HCT116 (cell line): ENCODE results near the gene RFX3. TPM values are rescaled to one million over a fixed set of nuclear protein-coding genes. Genes with fewer than 3 reads are reported as not detected.

Experiments used
- ATAC-seq: fragments of 200-7000 bp; cut with Tn5 transposase; 2 replicates; pipeline ENCODE4 v1.9.1; 2020; ENCODE audit warnings: mild to moderate bottlenecking, moderate library complexity
- BruUV-seq: library from RNA; stranded (reverse); fragments of 400-500 nt; replicated peaks from 2 replicates; lab custom pipeline; 2021; lab: Mats Ljungman, UMichigan
- CTCF ChIA-PET: fragments of 300-600 bp; sonication (Branson Sonifier 250); formaldehyde crosslinking; loops from one replicate; lab custom pipeline; 2021; ENCODE audit warnings: antibody characterized with exemption; lab: Charles Lee
- POLR2A ChIA-PET: fragments of 300-600, 350-600 bp; sonication (Branson Sonifier 250); formaldehyde crosslinking; loops from one replicate; lab custom pipeline; 2021; ENCODE audit warnings: antibody characterized with exemption; lab: Charles Lee
- RAD21 ChIA-PET, 2 experiments: fragments of 300-600 bp; sonication (Branson Sonifier 250); formaldehyde crosslinking; loops; one replicate each; lab custom pipeline; 2023; ENCODE audit warnings: low total read pairs in 2 of 2; ENCODE audit not compliant: uncharacterized antibody in 2 of 2, unreplicated experiment in 2 of 2, low non-redundant PET in 1 of 2; lab: Charles Lee
- DNase-seq: peaks from one replicate; pipeline ENCODE4 v3.0.0-alpha.2; 2010; ENCODE audit warnings: low read depth, low spot score
- H2AFZ ChIP-seq: fragments of 200-600 bp; shearing (Covaris generic), sonication (generic); 2 replicates; pipeline ENCODE4 v1.6.1; 2017; ENCODE audit warnings: low read depth, mixed run types, mixed read lengths, antibody characterized with exemption, low read length; ENCODE audit not compliant: poor library complexity, severe bottlenecking
- H3K27ac ChIP-seq: 2 replicates; pipeline ENCODE4 v1.5.1; 2012; ENCODE audit warnings: low read depth, low read length
- H3K27me3 ChIP-seq: fragments of 200-600 bp; sonication (generic); 2 replicates; pipeline ENCODE4 v1.6.1; 2016; ENCODE audit warnings: mixed run types, low read length, mixed read lengths; ENCODE audit not compliant: insufficient read depth
- H3K36me3 ChIP-seq, 2 experiments: fragments of 200-500 bp in 1 of 2; fragments of 200-600 bp in 1 of 2; sonication (Bioruptor generic) in 1 of 2; sonication (generic) in 1 of 2; 2 replicates each; pipeline versions ENCODE4 v1.5.1 to v1.6.1; 2014 to 2016; ENCODE audit warnings: low read length in 2 of 2, inconsistent platforms in 1 of 2, mixed read lengths in 1 of 2, mixed run types in 1 of 2; ENCODE audit not compliant: insufficient read depth in 2 of 2, control insufficient read depth in 1 of 2
- H3K4me1 ChIP-seq, 2 experiments: fragments of 200-600 bp in 1 of 2; sonication (generic) in 1 of 2; 2 replicates each; pipeline versions ENCODE4 v1.5.1 to v1.6.1; 2012 to 2017; ENCODE audit warnings: low read length in 2 of 2, inconsistent platforms in 1 of 2, mild to moderate bottlenecking in 1 of 2, mixed read lengths in 1 of 2, mixed run types in 1 of 2, moderate library complexity in 1 of 2; ENCODE audit not compliant: insufficient read depth in 2 of 2, control insufficient read depth in 1 of 2
- H3K4me2 ChIP-seq: fragments of 200-600 bp; sonication (generic); 2 replicates; pipeline ENCODE4 v1.6.1; 2017; ENCODE audit warnings: mixed run types, low read length, mixed read lengths
- H3K4me3 ChIP-seq, 2 experiments: fragments of 200-600 bp in 1 of 2; sonication (generic) in 1 of 2; replicated peaks in 1 of 2; 2 replicates each; pipeline ENCODE4 v1.5.1; 2011 to 2016; ENCODE audit warnings: low read length in 2 of 2, control low read depth in 1 of 2, low read depth in 1 of 2, mild to moderate bottlenecking in 1 of 2, mixed read lengths in 1 of 2, mixed run types in 1 of 2
- H3K79me2 ChIP-seq: fragments of 200-600 bp; sonication (generic); 2 replicates; pipeline ENCODE4 v1.6.1; 2017; ENCODE audit warnings: mild to moderate bottlenecking, mixed run types, low read length, moderate library complexity, mixed read lengths; ENCODE audit not compliant: insufficient read depth
- H3K9ac ChIP-seq: fragments of 200-600 bp; sonication (generic); 2 replicates; pipeline ENCODE4 v1.6.1; 2016; ENCODE audit warnings: low read length, mixed read lengths
- H3K9me2 ChIP-seq: fragments of 200-600 bp; sonication (generic), shearing (Covaris generic); 2 replicates; pipeline ENCODE4 v1.6.1; 2017; ENCODE audit warnings: mixed run types, mild to moderate bottlenecking, moderate library complexity; ENCODE audit not compliant: insufficient read depth
- H3K9me3 ChIP-seq, 2 experiments: fragments of 200-500 bp in 1 of 2; fragments of 200-600 bp in 1 of 2; sonication (Bioruptor generic) in 1 of 2; sonication (generic) in 1 of 2; 2 replicates each; pipeline ENCODE4 v1.6.1; 2014 to 2017; ENCODE audit warnings: low read length in 2 of 2, mixed read lengths in 2 of 2, inconsistent platforms in 1 of 2, low read depth in 1 of 2, mild to moderate bottlenecking in 1 of 2, mixed run types in 1 of 2, moderate library complexity in 1 of 2; ENCODE audit not compliant: control insufficient read depth in 1 of 2, insufficient read depth in 1 of 2
- H4K20me1 ChIP-seq: fragments of 200-600 bp; sonication (generic), shearing (Covaris generic); 2 replicates; pipeline ENCODE4 v1.6.1; 2017; ENCODE audit warnings: mixed run types, mild to moderate bottlenecking, moderate library complexity; ENCODE audit not compliant: insufficient read depth
- CBX3 ChIP-seq: IDR thresholded peaks from 2 replicates; pipeline ENCODE4 v1.6.1; 2012; ENCODE audit warnings: low read depth
- EGR1 ChIP-seq: IDR thresholded peaks from 2 replicates; pipeline ENCODE4 v1.6.1; 2012; ENCODE audit warnings: low read depth
- ELF1 ChIP-seq: IDR thresholded peaks from 2 replicates; pipeline ENCODE4 v1.6.1; 2012; ENCODE audit warnings: low read depth, borderline replicate concordance
- EZH2 ChIP-seq: fragments of 200-600 bp; sonication (generic); IDR thresholded peaks from 2 replicates; pipeline ENCODE4 v1.6.1; 2017; ENCODE audit warnings: antibody characterized with exemption, mixed run types
- EZH2phosphoT487 ChIP-seq: fragments of 200-600 bp; IDR thresholded peaks from 2 replicates; pipeline ENCODE4 v1.6.1; 2018; ENCODE audit warnings: antibody characterized with exemption, borderline replicate concordance
- FOSL1 ChIP-seq: IDR thresholded peaks from 2 replicates; pipeline ENCODE4 v1.6.1; 2012; ENCODE audit warnings: low read depth
- JUND ChIP-seq: IDR thresholded peaks from 2 replicates; pipeline ENCODE4 v1.6.1; 2012
- POLR2AphosphoS5 ChIP-seq: IDR thresholded peaks from 2 replicates; pipeline ENCODE4 v1.6.1; 2011; ENCODE audit warnings: mild to moderate bottlenecking, low read depth, low read length, moderate library complexity
- SP1 ChIP-seq: IDR thresholded peaks from 2 replicates; pipeline ENCODE4 v1.6.1; 2012; ENCODE audit warnings: low read depth
- YY1 ChIP-seq: IDR thresholded peaks from 2 replicates; pipeline ENCODE4 v1.6.1; 2011; ENCODE audit warnings: low read length, low read depth, moderate library complexity, mild to moderate bottlenecking; ENCODE audit not compliant: insufficient replicate concordance; ENCODE audit errors: extremely low read depth
- ZNF274 ChIP-seq: fragments of 200-500 bp; sonication (Bioruptor generic); IDR thresholded peaks from 2 replicates; pipeline ENCODE4 v1.6.1; 2014; ENCODE audit warnings: mild to moderate bottlenecking, low read depth, low read length, inconsistent platforms
- intact Hi-C: fragments of 100-400 bp; cut with micrococcal nuclease; formaldehyde crosslinking; loops from 2 replicates; pipeline ENCODE4 v1.10.0; 2022
- total RNA-seq: library from RNA; stranded (reverse); gene quantifications from one replicate; pipeline ENCODE4 v1.2.1, GENCODE V29; 2021; ENCODE audit not compliant: unreplicated experiment
- TF ChIP-seq, protein P1 (sequence below), 3 experiments: fragments of 200-600 bp in 1 of 3; sonication (generic) in 1 of 3; IDR thresholded peaks in 2 of 3; conservative IDR thresholded peaks in 1 of 3; 2 replicates each; pipeline ENCODE4 v1.5.1; 2012 to 2017; ENCODE audit warnings: low read depth in 2 of 3, low read length in 2 of 3, antibody characterized with exemption in 1 of 3, borderline replicate concordance in 1 of 3, control low read depth in 1 of 3, mild to moderate bottlenecking in 1 of 3, mixed read lengths in 1 of 3, mixed run types in 1 of 3, moderate library complexity in 1 of 3; ENCODE audit not compliant: insufficient read depth in 1 of 3
- TF ChIP-seq, protein P2 (sequence below): IDR thresholded peaks from 2 replicates; pipeline ENCODE4 v1.6.1; 2012; ENCODE audit warnings: low read depth
- TF ChIP-seq, protein P3 (sequence below): IDR thresholded peaks from 2 replicates; pipeline ENCODE4 v1.6.1; 2012
- TF ChIP-seq, protein P4 (sequence below): IDR thresholded peaks from 2 replicates; pipeline ENCODE4 v1.6.1; 2012

Gene RFX3
- total RNA-seq, 1 experiment from 2014 or later = 11.8 TPM

DNA sequence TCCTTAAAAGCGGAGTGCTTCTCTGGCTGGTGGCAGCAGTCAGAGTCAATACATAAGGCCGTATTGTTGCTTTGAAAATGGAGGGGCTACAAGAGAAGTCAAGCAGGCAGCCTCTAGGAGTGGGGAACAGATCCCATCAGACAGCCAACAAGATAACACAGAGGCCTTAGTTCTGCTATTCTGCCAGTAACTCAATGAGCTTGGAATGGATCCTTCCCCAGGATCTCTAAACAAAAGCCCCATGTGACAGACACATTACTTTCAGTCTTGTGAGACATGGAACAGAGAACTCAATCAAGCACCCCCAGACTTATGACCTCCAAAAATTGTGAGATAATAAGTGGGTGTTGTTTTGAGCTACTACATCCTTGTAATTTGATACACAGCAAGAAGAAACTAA is 158.6 kb downstream of the RFX3 start:
- Histone ChIP-seq H3K9me2 (no peaks in the 10 kb centered on the region), H3K9ac (no peak overlapping the region), H3K79me2 (no peaks in the 10 kb centered on the region), H3K4me3 (no peak overlapping the region), H3K36me3 (no peaks in the 10 kb centered on the region), H2AFZ (no peak overlapping the region), H3K4me1 (no peaks in the 10 kb centered on the region), H4K20me1 (no peaks in the 10 kb centered on the region), H3K9me3 (no peaks in the 10 kb centered on the region), H3K27me3 (no peaks in the 10 kb centered on the region), H3K27ac (no peak overlapping the region), H3K4me2 (no peak overlapping the region)
- intact Hi-C loops = no loop called here
- TF ChIP-seq EGR1 (no peak), ELF1 (no peak), ZNF274 (no peak)
- ChIA-PET RAD21 (no interaction called here), CTCF (no interaction called here), POLR2A (no interaction called here)
- ATAC-seq (no peak), DNase-seq (no peak)
- BruUV-seq = no TSS peak

DNA sequence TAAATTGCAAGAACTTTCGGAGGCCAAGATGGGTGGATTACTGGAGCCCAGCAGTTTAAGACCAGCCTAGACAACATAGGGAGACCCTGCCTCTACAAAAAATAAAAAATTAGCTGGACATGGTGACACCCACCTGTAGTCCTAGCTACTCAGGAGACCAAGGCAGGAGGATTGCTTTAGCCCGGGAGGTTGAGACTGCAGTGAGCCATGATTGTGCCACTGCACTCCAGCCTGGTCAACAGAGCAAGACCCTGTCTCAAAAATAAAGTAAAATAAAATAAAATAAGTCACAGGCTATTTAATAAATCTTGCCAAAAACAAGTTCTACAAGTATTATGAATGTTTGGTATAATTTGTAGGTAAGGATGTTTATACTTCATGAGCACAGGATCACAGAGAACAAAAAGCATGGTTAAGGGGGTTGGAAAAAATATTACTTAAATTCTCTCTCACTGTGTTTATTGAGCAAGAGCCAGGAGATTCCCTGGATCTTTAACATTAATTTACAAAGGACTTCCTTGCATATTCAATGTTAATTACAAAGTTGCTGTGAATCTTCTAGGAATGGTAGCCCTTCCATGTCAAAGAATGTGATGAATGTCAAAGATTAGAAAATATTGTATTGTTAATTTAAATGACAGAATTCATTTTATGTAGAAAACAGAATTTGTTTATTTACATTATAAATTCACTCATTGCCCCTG is 164.0 kb downstream of the RFX3 start:
- no peak overlapping the region for H2AFZ ChIP-seq
- DNase-seq = no peak
- H3K9ac ChIP-seq = no peak overlapping the region
- no peaks in the 10 kb centered on the region for H3K36me3 ChIP-seq
- no peaks in the 10 kb centered on the region for H3K4me1 ChIP-seq
- H3K9me3 ChIP-seq = no peaks in the 10 kb centered on the region
- H3K9me2 ChIP-seq = no peaks in the 10 kb centered on the region
- intact Hi-C loops = no loop called here
- H3K4me3 ChIP-seq = no peak overlapping the region
- RAD21 ChIA-PET = no interaction called here
- H3K4me2 ChIP-seq = no peak overlapping the region
- POLR2A ChIA-PET = no interaction called here
- CTCF ChIA-PET = no interaction called here
- no TSS peak for BruUV-seq
- H4K20me1 ChIP-seq = no peaks in the 10 kb centered on the region
- no peaks in the 10 kb centered on the region for H3K27me3 ChIP-seq
- no peak overlapping the region for H3K27ac ChIP-seq
- H3K79me2 ChIP-seq = no peaks in the 10 kb centered on the region
- ATAC-seq = no peak
- TF ChIP-seq POLR2AphosphoS5 (no peak), FOSL1 (no peak), ELF1 (no peak), YY1 (no peak), EZH2 (no peak), ZNF274 (no peak), SP1 (no peak), CBX3 (no peak), JUND (no peak), EZH2phosphoT487 (no peak)
- TF ChIP-seq, protein P1, sequence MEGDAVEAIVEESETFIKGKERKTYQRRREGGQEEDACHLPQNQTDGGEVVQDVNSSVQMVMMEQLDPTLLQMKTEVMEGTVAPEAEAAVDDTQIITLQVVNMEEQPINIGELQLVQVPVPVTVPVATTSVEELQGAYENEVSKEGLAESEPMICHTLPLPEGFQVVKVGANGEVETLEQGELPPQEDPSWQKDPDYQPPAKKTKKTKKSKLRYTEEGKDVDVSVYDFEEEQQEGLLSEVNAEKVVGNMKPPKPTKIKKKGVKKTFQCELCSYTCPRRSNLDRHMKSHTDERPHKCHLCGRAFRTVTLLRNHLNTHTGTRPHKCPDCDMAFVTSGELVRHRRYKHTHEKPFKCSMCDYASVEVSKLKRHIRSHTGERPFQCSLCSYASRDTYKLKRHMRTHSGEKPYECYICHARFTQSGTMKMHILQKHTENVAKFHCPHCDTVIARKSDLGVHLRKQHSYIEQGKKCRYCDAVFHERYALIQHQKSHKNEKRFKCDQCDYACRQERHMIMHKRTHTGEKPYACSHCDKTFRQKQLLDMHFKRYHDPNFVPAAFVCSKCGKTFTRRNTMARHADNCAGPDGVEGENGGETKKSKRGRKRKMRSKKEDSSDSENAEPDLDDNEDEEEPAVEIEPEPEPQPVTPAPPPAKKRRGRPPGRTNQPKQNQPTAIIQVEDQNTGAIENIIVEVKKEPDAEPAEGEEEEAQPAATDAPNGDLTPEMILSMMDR (IDR thresholded peaks at IDR 0.05 in 2 of 3, conservative IDR thresholded peaks at IDR 0.05 in 1 of 3; ENCODE audit: borderline replicate concordance in 1 of 3, insufficient read depth in 1 of 3, low read depth in 2 of 3, low read length in 2 of 3) = no peak
- TF ChIP-seq, protein P2, sequence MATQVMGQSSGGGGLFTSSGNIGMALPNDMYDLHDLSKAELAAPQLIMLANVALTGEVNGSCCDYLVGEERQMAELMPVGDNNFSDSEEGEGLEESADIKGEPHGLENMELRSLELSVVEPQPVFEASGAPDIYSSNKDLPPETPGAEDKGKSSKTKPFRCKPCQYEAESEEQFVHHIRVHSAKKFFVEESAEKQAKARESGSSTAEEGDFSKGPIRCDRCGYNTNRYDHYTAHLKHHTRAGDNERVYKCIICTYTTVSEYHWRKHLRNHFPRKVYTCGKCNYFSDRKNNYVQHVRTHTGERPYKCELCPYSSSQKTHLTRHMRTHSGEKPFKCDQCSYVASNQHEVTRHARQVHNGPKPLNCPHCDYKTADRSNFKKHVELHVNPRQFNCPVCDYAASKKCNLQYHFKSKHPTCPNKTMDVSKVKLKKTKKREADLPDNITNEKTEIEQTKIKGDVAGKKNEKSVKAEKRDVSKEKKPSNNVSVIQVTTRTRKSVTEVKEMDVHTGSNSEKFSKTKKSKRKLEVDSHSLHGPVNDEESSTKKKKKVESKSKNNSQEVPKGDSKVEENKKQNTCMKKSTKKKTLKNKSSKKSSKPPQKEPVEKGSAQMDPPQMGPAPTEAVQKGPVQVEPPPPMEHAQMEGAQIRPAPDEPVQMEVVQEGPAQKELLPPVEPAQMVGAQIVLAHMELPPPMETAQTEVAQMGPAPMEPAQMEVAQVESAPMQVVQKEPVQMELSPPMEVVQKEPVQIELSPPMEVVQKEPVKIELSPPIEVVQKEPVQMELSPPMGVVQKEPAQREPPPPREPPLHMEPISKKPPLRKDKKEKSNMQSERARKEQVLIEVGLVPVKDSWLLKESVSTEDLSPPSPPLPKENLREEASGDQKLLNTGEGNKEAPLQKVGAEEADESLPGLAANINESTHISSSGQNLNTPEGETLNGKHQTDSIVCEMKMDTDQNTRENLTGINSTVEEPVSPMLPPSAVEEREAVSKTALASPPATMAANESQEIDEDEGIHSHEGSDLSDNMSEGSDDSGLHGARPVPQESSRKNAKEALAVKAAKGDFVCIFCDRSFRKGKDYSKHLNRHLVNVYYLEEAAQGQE = no peak
- TF ChIP-seq, protein P3, sequence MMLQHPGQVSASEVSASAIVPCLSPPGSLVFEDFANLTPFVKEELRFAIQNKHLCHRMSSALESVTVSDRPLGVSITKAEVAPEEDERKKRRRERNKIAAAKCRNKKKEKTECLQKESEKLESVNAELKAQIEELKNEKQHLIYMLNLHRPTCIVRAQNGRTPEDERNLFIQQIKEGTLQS = no peak
- TF ChIP-seq, protein P4, sequence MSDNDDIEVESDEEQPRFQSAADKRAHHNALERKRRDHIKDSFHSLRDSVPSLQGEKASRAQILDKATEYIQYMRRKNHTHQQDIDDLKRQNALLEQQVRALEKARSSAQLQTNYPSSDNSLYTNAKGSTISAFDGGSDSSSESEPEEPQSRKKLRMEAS = no peak
